Endodermal cell (in vitro differentiated cells): ENCODE data around the gene HJURP. TPM values are rescaled to one million over a fixed set of nuclear protein-coding genes. Genes with fewer than 3 reads are reported as not detected.

Source experiments
- DNase-seq: peaks from one replicate; pipeline ENCODE4 v3.0.0-alpha.2; 2017
- H3K27ac ChIP-seq: 2 replicates; pipeline ENCODE4 v1.5.1; 2013; ENCODE audit warnings: mild to moderate bottlenecking, low read depth, low read length, moderate library complexity
- H3K27me3 ChIP-seq: 2 replicates; pipeline ENCODE4 v1.6.1; 2013; ENCODE audit warnings: mild to moderate bottlenecking, low read length, moderate library complexity; ENCODE audit not compliant: insufficient read depth, control insufficient read depth, poor library complexity, severe bottlenecking
- H3K36me3 ChIP-seq: 2 replicates; pipeline ENCODE4 v1.7.0; 2013; ENCODE audit warnings: mild to moderate bottlenecking, low read length, moderate library complexity; ENCODE audit not compliant: control insufficient read depth, insufficient read depth
- H3K4me1 ChIP-seq: one replicate; pipeline ENCODE4 v1.7.0; 2013; ENCODE audit warnings: low read length; ENCODE audit not compliant: control insufficient read depth, insufficient read depth
- H3K4me3 ChIP-seq: 2 replicates; pipeline ENCODE4 v1.5.1; 2013; ENCODE audit warnings: mild to moderate bottlenecking, low read length, moderate library complexity
- H3K9ac ChIP-seq: 2 replicates; pipeline ENCODE4 v1.6.1; 2013; ENCODE audit warnings: mild to moderate bottlenecking, low read length, moderate library complexity; ENCODE audit not compliant: poor library complexity, severe bottlenecking; ENCODE audit errors: extremely low read depth
- H3K9me3 ChIP-seq: 2 replicates; pipeline ENCODE4 v1.6.1; 2013; ENCODE audit warnings: mild to moderate bottlenecking, low read length, moderate library complexity; ENCODE audit not compliant: control insufficient read depth
- H3K27ac Mint-ChIP-seq: 2 replicates; pipeline ENCODE4 v1.8.0; 2020; ENCODE audit warnings: mixed read lengths
- H3K27me3 Mint-ChIP-seq: 2 replicates; pipeline ENCODE4 v1.8.0; 2021; ENCODE audit warnings: mild to moderate bottlenecking, mixed read lengths; ENCODE audit not compliant: insufficient read depth
- H3K36me3 Mint-ChIP-seq: 2 replicates; pipeline ENCODE4 v1.8.0; 2020; ENCODE audit warnings: low read depth, mixed read lengths
- H3K4me1 Mint-ChIP-seq: 2 replicates; pipeline ENCODE4 v1.8.0; 2020; ENCODE audit warnings: mixed read lengths
- H3K4me3 Mint-ChIP-seq: 2 replicates; pipeline ENCODE4 v1.8.0; 2020; ENCODE audit warnings: mild to moderate bottlenecking, moderate library complexity, mixed read lengths
- H3K9me3 Mint-ChIP-seq: 2 replicates; pipeline ENCODE4 v1.8.0; 2020; ENCODE audit warnings: mild to moderate bottlenecking, mixed read lengths
- WGBS, 2 experiments: methylation state at CpG; one replicate each; pipeline versions ENCODE4 v1.1.5 to v1.1.7; 2013; ENCODE audit warnings: missing lambda C conversion rate in 2 of 2, mixed read lengths in 1 of 2; ENCODE audit not compliant: insufficient coverage in 1 of 2, insufficient read length in 1 of 2; 5-methylcytosine and 5-hydroxymethylcytosine counted together
- total RNA-seq, 2 donors: library from RNA; stranded (reverse); fragmentation: NEBNext Ultra II Directional in 1 of 2; extraction: Animal tissue kit (Norgen Biotek cat#: 25700) in 1 of 2; gene quantifications; 2 replicates in 1 of 2; 3 replicates in 1 of 2; pipeline ENCODE4 v1.2.1, GENCODE V29; 2021
- TF ChIP-seq, protein P1 (sequence below): fragments of 200-600 bp; sonication (generic); conservative IDR thresholded peaks from 2 replicates; pipeline ENCODE4 v1.5.0; 2021; ENCODE audit warnings: antibody characterized with exemption, mild to moderate bottlenecking

The HJURP gene
- total RNA-seq, 2 donors from 2014 or later, result 39.4 to 78.9 TPM

DNA sequence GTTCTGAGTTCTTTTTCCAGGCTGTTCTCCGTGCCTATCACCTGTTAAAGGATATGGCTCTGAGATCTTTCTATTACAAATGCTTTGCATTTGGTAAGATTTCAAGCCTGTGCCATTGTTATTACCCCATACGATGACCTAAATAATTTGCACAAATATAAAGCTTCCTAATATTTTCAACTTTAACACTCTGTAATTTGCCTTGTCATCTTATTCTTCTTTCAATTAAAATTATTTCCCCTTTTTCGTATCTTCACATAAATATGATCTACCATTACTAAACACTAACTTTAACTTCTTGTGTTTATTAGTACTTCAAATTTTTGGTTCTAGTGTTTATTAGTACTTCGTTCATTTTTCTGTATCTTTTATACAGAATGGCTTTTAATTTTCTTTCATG, 17.1 kb upstream of the HJURP start:
- Histone ChIP-seq H3K9me3 (peaks cover 15% of the 10 kb centered on the region), H3K27me3 (peaks cover 47% of the 10 kb centered on the region), H3K36me3 (no peaks in the 10 kb centered on the region), H3K4me1 (no peaks in the 10 kb centered on the region), H3K4me3 (no peak overlapping the region), H3K9ac (no peak overlapping the region), H3K27ac (no peak overlapping the region)
- H3K4me3 Mint-ChIP-seq, result no peak overlapping the region
- H3K4me1 Mint-ChIP-seq, result no peaks in the 10 kb centered on the region
- H3K27me3 Mint-ChIP-seq, result peaks cover 67% of the 10 kb centered on the region
- TF ChIP-seq, protein P1, sequence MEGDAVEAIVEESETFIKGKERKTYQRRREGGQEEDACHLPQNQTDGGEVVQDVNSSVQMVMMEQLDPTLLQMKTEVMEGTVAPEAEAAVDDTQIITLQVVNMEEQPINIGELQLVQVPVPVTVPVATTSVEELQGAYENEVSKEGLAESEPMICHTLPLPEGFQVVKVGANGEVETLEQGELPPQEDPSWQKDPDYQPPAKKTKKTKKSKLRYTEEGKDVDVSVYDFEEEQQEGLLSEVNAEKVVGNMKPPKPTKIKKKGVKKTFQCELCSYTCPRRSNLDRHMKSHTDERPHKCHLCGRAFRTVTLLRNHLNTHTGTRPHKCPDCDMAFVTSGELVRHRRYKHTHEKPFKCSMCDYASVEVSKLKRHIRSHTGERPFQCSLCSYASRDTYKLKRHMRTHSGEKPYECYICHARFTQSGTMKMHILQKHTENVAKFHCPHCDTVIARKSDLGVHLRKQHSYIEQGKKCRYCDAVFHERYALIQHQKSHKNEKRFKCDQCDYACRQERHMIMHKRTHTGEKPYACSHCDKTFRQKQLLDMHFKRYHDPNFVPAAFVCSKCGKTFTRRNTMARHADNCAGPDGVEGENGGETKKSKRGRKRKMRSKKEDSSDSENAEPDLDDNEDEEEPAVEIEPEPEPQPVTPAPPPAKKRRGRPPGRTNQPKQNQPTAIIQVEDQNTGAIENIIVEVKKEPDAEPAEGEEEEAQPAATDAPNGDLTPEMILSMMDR, result no peak
- H3K36me3 Mint-ChIP-seq, result peaks cover 13% of the 10 kb centered on the region
- 78 to 100% methylated on average over 3 of the region's 4 CpGs for WGBS, 2 experiments
- DNase-seq, result no peak
- H3K27ac Mint-ChIP-seq, result no peak overlapping the region
- H3K9me3 Mint-ChIP-seq, result peaks cover 20% of the 10 kb centered on the region

DNA sequence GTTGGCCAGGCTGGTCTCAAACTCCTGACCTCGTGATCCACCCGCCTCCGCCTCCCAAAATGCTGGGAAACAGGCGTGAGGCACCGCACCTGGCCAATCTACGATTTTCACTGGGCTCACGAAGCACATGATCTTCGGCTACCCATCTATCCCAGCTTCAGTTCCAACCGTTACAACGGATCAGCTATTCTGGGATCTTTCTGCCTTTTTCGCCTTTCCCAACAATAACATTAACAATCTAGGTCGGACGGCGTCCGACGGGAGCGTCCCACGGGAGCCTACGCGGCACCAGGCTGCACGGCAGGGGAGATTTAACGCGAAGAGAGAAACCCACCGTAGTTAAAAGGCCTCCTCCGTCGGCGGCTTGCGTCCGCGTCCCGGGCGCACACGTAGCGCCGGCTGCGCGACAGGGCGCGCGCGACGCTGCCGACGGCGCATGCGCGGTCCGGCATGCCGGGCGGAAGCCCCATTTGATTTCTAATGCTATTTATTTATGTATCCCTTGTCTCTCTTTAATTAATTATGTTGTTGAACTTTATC, 13.7 kb upstream of the HJURP start, which contains the start of gene MSL3B:
Gene MSL3B, minus strand, starts transcription at position 394 of the 540 bp plus-strand sequence.
- peak within 1 kb of the TSS; percentile 11 for H3K9ac ChIP-seq
- Mint-ChIP-seq H3K36me3 (peaks cover 27% of the 10 kb centered on the region), H3K4me3 (peak within 1 kb of the TSS; percentile 81), H3K9me3 (peaks cover 22% of the 10 kb centered on the region), H3K27me3 (peaks cover 39% of the 10 kb centered on the region), H3K27ac (peak within 1 kb of the TSS; percentile 91), H3K4me1 (peaks cover 5% of the 10 kb centered on the region)
- H3K4me3 ChIP-seq, result peak within 1 kb of the TSS; percentile 89
- WGBS, 2 experiments, result 19 to 42% methylated on average over 39 to 50 of the region's 50 CpGs
- peaks cover 33% of the 10 kb centered on the region for H3K27me3 ChIP-seq
- H3K9me3 ChIP-seq, result peaks cover 16% of the 10 kb centered on the region
- TF ChIP-seq, protein P1, result no peak
- peak; percentile 81 for DNase-seq
- H3K27ac ChIP-seq, result no peak within 1 kb of the TSS
- no peaks in the 10 kb centered on the region for H3K4me1 ChIP-seq
- H3K36me3 ChIP-seq, result peaks cover 8% of the 10 kb centered on the region

DNA sequence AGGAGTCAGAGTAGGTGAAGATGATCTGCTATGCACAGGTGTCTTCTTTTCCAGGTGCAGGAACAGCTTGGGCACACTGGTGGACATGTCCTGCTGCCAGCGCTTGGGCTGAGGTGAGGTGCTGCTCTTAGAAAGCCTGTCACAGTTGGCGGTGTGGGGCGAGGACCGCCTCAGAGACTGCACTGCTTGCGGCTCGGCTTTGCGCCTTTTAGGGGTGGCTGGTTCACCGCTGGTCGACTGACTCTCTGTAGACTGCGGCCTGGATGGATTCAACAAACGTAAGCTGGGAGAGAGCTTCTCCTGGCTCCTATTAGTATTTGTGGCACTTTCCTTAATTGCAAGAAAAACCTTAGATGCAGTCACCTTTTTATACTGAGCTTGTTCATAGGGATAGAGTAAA, 12.1 kb upstream of the HJURP start:
- H3K4me1 ChIP-seq, result no peaks in the 10 kb centered on the region
- 94 to 95% methylated on average over 10 to 11 of the region's 11 CpGs for WGBS, 2 experiments
- peaks cover 22% of the 10 kb centered on the region for H3K9me3 Mint-ChIP-seq
- no peak overlapping the region for H3K4me3 Mint-ChIP-seq
- peaks cover 24% of the 10 kb centered on the region for H3K27me3 Mint-ChIP-seq
- no peak for DNase-seq
- peaks cover 16% of the 10 kb centered on the region for H3K9me3 ChIP-seq
- no peak overlapping the region for H3K27ac Mint-ChIP-seq
- peaks cover 9% of the 10 kb centered on the region for H3K4me1 Mint-ChIP-seq
- H3K36me3 Mint-ChIP-seq, result peaks cover 37% of the 10 kb centered on the region
- H3K9ac ChIP-seq, result no peak overlapping the region
- TF ChIP-seq, protein P1, result no peak
- peaks cover 17% of the 10 kb centered on the region for H3K27me3 ChIP-seq
- peaks cover 8% of the 10 kb centered on the region for H3K36me3 ChIP-seq
- no peak overlapping the region for H3K4me3 ChIP-seq
- H3K27ac ChIP-seq, result no peak overlapping the region
